Bronchial smooth muscle cell (primary cell): ENCODE data around the gene ZNG1A. TPM values are rescaled to one million over a fixed set of nuclear protein-coding genes. Genes with fewer than 3 reads are reported as not detected.

Experiments
- total RNA-seq: library from RNA; depleted of rRNA; stranded (reverse); fragments of >200 nt; gene quantifications from 2 replicates; pipeline ENCODE4 v1.2.1, GENCODE V29; 2014

Gene ZNG1A
- total RNA-seq: 29.6 and 36.5 TPM in 2 replicates

GRCh38 chr9:178970-179383 lies at the start of gene ZNG1A:
Gene ZNG1A (minus strand): TSS chr9:179056. CDS start chr9:178969, 87 bp downstream.

GRCh38 chr9:214648-215493 lies 36.0 kb upstream of the ZNG1A start, which contains the start of gene DOCK8:
Gene DOCK8 (plus strand): TSS chr9:214865. CDS start chr9:214977, 112 bp downstream.

GRCh38 chr9:117995-118467 lies 60.8 kb downstream of the ZNG1A start, which contains the start of gene FOXD4:
Gene FOXD4 (minus strand): TSS chr9:118417. CDS start chr9:118119, 298 bp downstream.

Other genes starting within 250 kb of the ZNG1A start
- gene WASHC1, start 149.6 kb downstream of the ZNG1A start, total RNA-seq: 11.3 and 13.9 TPM in 2 replicates
- gene FOXD4, start 60.6 kb downstream of the ZNG1A start, total RNA-seq: 0.09 and 0.16 TPM in 2 replicates
- 0.32 and 1.9 TPM in 2 replicates for gene DOCK8, start 35.8 kb upstream of the ZNG1A start, total RNA-seq